ENCODE measurements around the gene AASDH. TPM values are rescaled to one million over a fixed set of nuclear protein-coding genes. Genes with fewer than 3 reads are reported as not detected.
A peak's percentile ranks its signal among the peaks of the same experiment; 100 is the strongest.

AASDH gene
- polyA plus RNA-seq, 1 of the 3 experiments (the other 2 are of a cell fraction) = 4.4 TPM

DNA sequence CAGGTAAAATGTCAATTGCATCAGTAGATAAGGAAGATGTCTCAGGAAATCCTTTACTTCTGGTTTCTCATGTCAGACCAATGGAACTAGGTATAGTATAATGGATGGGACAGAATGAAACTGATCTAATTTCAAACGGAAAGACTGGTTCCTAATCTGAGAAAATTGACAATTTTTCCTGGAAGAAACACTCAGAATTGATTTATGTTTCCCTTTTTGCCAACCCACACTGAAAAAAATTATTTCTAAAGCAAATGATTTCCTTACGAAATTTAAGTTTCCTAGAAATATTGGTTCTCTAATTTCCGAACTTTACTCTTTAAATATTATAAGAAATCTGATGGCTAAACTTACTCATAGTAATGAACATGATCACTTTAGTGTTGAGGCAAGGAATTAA lies 29.1 kb upstream of the AASDH start:
- Histone ChIP-seq H3K27ac (ENCODE audit: low read depth in 2 of 2, low read length in 1 of 2) (no peak overlapping the region), H3K79me2 (ENCODE audit: insufficient read depth) (peaks cover 85% of the 10 kb centered on the region), H3K9me2 (no peaks in the 10 kb centered on the region), H3K4me1 (ENCODE audit: control insufficient read depth in 1 of 2, insufficient read depth in 2 of 2, low read depth in 1 of 2, low read length in 1 of 2) (peaks cover 0 to 4% of the 10 kb centered on the region in 2 experiments; a peak in 2 of 4 replicates), H3K36me3 (replicated peaks in 1 of 2; ENCODE audit: control insufficient read depth in 1 of 2, insufficient read depth in 2 of 2, low read length in 1 of 2) (no peaks in the 10 kb centered on the region), H3K27me3 (ENCODE audit: insufficient read depth) (no peaks in the 10 kb centered on the region), H3K9me3 (no peaks in the 10 kb centered on the region), H3K4me3 (ENCODE audit: low read depth in 2 of 2, low read length in 1 of 2) (no peak overlapping the region), H3F3A (replicated peaks; ENCODE audit: insufficient read depth) (no peaks in the 10 kb centered on the region), H3K4me2 (no peak overlapping the region), H3K9ac (no peak overlapping the region), H2AFZ (ENCODE audit: low read depth) (no peak overlapping the region), H4K20me1 (ENCODE audit: insufficient read depth) (no peaks in the 10 kb centered on the region)
- 85% methylated on average over 3 of the region's 3 CpGs for WGBS (ENCODE audit: low lambda C conversion rate)
- no peak for DNase-seq
- ChIA-PET POLR2A (no interaction called here), CTCF (interaction anchor here (1.1 kb wide), 1 partner anchor 37 kb away, joined by 4 read pairs; no protein-coding TSS in a partner anchor)
- TF ChIP-seq ELF1 (IDR thresholded peaks at IDR 0.05) (no peak), FOXM1 (IDR thresholded peaks at IDR 0.05; ENCODE audit: low read depth) (no peak), GATA2 (CRISPR knock-in tag; IDR thresholded peaks at IDR 0.05) (no peak), RAD21 (IDR thresholded peaks at IDR 0.05; ENCODE audit: low read length) (no peak), FOXJ3 (CRISPR knock-in tag; IDR thresholded peaks at IDR 0.05) (no peak), YY1 (IDR thresholded peaks at IDR 0.05; ENCODE audit: low read depth) (no peak), FOSL2 (IDR thresholded peaks at IDR 0.05; ENCODE audit: borderline replicate concordance, low read depth) (no peak), JUND (IDR thresholded peaks at IDR 0.05) (no peak), MXI1 (IDR thresholded peaks at IDR 0.05; ENCODE audit: low read depth, low read length) (no peak), EP300 (IDR thresholded peaks at IDR 0.05; ENCODE audit: borderline replicate concordance in 1 of 2, low read depth in 1 of 2, low read length in 1 of 2) (no peak), NRF1 (IDR thresholded peaks at IDR 0.05; ENCODE audit: low read depth, low read length) (no peak)
- TF ChIP-seq, protein P1, sequence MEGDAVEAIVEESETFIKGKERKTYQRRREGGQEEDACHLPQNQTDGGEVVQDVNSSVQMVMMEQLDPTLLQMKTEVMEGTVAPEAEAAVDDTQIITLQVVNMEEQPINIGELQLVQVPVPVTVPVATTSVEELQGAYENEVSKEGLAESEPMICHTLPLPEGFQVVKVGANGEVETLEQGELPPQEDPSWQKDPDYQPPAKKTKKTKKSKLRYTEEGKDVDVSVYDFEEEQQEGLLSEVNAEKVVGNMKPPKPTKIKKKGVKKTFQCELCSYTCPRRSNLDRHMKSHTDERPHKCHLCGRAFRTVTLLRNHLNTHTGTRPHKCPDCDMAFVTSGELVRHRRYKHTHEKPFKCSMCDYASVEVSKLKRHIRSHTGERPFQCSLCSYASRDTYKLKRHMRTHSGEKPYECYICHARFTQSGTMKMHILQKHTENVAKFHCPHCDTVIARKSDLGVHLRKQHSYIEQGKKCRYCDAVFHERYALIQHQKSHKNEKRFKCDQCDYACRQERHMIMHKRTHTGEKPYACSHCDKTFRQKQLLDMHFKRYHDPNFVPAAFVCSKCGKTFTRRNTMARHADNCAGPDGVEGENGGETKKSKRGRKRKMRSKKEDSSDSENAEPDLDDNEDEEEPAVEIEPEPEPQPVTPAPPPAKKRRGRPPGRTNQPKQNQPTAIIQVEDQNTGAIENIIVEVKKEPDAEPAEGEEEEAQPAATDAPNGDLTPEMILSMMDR (IDR thresholded peaks at IDR 0.05) = no peak
- TF ChIP-seq, protein P2, sequence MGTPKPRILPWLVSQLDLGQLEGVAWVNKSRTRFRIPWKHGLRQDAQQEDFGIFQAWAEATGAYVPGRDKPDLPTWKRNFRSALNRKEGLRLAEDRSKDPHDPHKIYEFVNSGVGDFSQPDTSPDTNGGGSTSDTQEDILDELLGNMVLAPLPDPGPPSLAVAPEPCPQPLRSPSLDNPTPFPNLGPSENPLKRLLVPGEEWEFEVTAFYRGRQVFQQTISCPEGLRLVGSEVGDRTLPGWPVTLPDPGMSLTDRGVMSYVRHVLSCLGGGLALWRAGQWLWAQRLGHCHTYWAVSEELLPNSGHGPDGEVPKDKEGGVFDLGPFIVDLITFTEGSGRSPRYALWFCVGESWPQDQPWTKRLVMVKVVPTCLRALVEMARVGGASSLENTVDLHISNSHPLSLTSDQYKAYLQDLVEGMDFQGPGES (IDR thresholded peaks at IDR 0.05; ENCODE audit: low read depth, low read length) = no peak

DNA sequence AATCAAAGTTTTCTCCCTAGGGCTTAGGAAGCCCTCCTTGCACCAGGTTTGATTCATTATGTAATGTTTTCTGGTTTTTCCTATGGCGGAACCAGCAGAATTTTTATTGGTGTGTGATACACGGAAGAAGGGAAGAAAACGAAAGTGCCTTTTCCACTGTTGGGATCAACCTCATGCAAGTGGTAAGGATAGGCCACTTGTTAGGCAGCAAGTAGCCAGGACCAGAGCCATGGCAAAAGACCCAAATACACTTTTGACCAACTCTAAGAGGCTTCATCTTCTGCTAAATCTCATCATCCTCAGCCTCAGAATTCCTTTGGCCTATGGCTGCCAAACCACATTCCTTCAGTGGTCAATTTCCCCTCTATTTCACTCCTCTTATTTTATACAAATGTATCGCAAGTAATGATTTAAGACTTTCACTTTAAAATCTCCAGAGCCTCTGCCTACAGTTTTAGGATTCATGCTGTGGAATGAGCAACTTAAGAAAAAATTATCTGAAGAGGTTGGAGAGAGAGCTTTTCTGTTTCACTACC lies 26.9 kb upstream of the AASDH start:
- no peak for DNase-seq
- Histone ChIP-seq H3K27ac (ENCODE audit: low read depth in 2 of 2, low read length in 1 of 2) (no peak overlapping the region; a peak in 1 of 4 replicates), H3K9me3 (no peaks in the 10 kb centered on the region), H3K4me3 (ENCODE audit: low read depth in 2 of 2, low read length in 1 of 2) (no peak overlapping the region), H3K9ac (no peak overlapping the region), H3K79me2 (ENCODE audit: insufficient read depth) (peaks cover 77% of the 10 kb centered on the region), H3K9me2 (no peaks in the 10 kb centered on the region), H3K4me1 (ENCODE audit: control insufficient read depth in 1 of 2, insufficient read depth in 2 of 2, low read depth in 1 of 2, low read length in 1 of 2) (peaks cover 5 to 19% of the 10 kb centered on the region in 2 experiments; a peak in 3 of 4 replicates), H3K27me3 (ENCODE audit: insufficient read depth) (no peaks in the 10 kb centered on the region), H3K4me2 (0 out of 2 replicates have a peak overlapping the region, but pooled peaks have one; percentile 17), H3K36me3 (replicated peaks in 1 of 2; ENCODE audit: control insufficient read depth in 1 of 2, insufficient read depth in 2 of 2, low read length in 1 of 2) (no peaks in the 10 kb centered on the region), H4K20me1 (ENCODE audit: insufficient read depth) (no peaks in the 10 kb centered on the region), H2AFZ (ENCODE audit: low read depth) (no peak overlapping the region), H3F3A (replicated peaks; ENCODE audit: insufficient read depth) (peaks cover 16% of the 10 kb centered on the region)
- POLR2A ChIA-PET = no interaction called here
- WGBS (ENCODE audit: low lambda C conversion rate) = 90% methylated on average over 4 of the region's 4 CpGs
- CTCF ChIA-PET = no interaction called here
- no peak for TF ChIP-seq EZH2phosphoT487 (IDR thresholded peaks at IDR 0.05; ENCODE audit: borderline replicate concordance, low read depth)
- TF ChIP-seq FOXJ3 (CRISPR knock-in tag; IDR thresholded peaks at IDR 0.05) = no peak
- TF ChIP-seq FOSL2 (IDR thresholded peaks at IDR 0.05; ENCODE audit: borderline replicate concordance, low read depth) = no peak
- no peak for TF ChIP-seq MXI1 (IDR thresholded peaks at IDR 0.05; ENCODE audit: low read depth, low read length)
- TF ChIP-seq NRF1 (IDR thresholded peaks at IDR 0.05; ENCODE audit: low read depth, low read length) = no peak
- TF ChIP-seq, protein P1 (IDR thresholded peaks at IDR 0.05) = no peak
- no peak for TF ChIP-seq JUND (IDR thresholded peaks at IDR 0.05)
- TF ChIP-seq, protein P3, sequence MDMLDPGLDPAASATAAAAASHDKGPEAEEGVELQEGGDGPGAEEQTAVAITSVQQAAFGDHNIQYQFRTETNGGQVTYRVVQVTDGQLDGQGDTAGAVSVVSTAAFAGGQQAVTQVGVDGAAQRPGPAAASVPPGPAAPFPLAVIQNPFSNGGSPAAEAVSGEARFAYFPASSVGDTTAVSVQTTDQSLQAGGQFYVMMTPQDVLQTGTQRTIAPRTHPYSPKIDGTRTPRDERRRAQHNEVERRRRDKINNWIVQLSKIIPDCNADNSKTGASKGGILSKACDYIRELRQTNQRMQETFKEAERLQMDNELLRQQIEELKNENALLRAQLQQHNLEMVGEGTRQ (IDR thresholded peaks at IDR 0.05; ENCODE audit: borderline replicate concordance, low read depth, low read length) = no peak
- TF ChIP-seq, protein P4, sequence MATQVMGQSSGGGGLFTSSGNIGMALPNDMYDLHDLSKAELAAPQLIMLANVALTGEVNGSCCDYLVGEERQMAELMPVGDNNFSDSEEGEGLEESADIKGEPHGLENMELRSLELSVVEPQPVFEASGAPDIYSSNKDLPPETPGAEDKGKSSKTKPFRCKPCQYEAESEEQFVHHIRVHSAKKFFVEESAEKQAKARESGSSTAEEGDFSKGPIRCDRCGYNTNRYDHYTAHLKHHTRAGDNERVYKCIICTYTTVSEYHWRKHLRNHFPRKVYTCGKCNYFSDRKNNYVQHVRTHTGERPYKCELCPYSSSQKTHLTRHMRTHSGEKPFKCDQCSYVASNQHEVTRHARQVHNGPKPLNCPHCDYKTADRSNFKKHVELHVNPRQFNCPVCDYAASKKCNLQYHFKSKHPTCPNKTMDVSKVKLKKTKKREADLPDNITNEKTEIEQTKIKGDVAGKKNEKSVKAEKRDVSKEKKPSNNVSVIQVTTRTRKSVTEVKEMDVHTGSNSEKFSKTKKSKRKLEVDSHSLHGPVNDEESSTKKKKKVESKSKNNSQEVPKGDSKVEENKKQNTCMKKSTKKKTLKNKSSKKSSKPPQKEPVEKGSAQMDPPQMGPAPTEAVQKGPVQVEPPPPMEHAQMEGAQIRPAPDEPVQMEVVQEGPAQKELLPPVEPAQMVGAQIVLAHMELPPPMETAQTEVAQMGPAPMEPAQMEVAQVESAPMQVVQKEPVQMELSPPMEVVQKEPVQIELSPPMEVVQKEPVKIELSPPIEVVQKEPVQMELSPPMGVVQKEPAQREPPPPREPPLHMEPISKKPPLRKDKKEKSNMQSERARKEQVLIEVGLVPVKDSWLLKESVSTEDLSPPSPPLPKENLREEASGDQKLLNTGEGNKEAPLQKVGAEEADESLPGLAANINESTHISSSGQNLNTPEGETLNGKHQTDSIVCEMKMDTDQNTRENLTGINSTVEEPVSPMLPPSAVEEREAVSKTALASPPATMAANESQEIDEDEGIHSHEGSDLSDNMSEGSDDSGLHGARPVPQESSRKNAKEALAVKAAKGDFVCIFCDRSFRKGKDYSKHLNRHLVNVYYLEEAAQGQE (IDR thresholded peaks at IDR 0.05; ENCODE audit: low read depth, low read length) = no peak
- TF ChIP-seq NFIC (IDR thresholded peaks at IDR 0.05; ENCODE audit: borderline replicate concordance) = no peak
